K562 (cell line): ENCODE data around the gene TDG. TPM values are rescaled to one million over a fixed set of nuclear protein-coding genes. Genes with fewer than 3 reads are reported as not detected.

Source experiments
- AFF1 ChIP-seq, 2 experiments: fragments of 450-650 bp; IDR thresholded peaks; 2 replicates each; pipeline ENCODE4 v1.6.1; 2018; ENCODE audit warnings: mild to moderate bottlenecking in 2 of 2, low read depth in 1 of 2; ENCODE audit not compliant: partially characterized antibody in 2 of 2
- BCLAF1 ChIP-seq, 2 experiments: fragments of 450-650 bp in 1 of 2; IDR thresholded peaks; 2 replicates each; pipeline ENCODE4 v1.6.1; 2011 to 2017; ENCODE audit warnings: low read depth in 2 of 2, antibody characterized with exemption in 1 of 2, borderline replicate concordance in 1 of 2, low read length in 1 of 2, mild to moderate bottlenecking in 1 of 2, mixed read lengths in 1 of 2; ENCODE audit not compliant: control insufficient read depth in 1 of 2
- E2F1 ChIP-seq: sonication (generic); formaldehyde crosslinking; IDR thresholded peaks from 2 replicates; pipeline ENCODE4 v1.8.1; 2023; ENCODE audit warnings: mild to moderate bottlenecking, missing genetic modification reagents, moderate library complexity
- E2F3 ChIP-seq: fragments of 250-450 bp; sonication (Bioruptor Pico); IDR thresholded peaks from 2 replicates; pipeline ENCODE4 v1.4.0; 2020; ENCODE audit warnings: mild to moderate bottlenecking
- HLTF ChIP-seq: fragments of 450-650 bp; IDR thresholded peaks from 2 replicates; pipeline ENCODE4 v1.6.1; 2016
- HMG20A ChIP-seq: fragments of 450-650 bp; formaldehyde crosslinking; conservative IDR thresholded peaks from 2 replicates; pipeline ENCODE4 v1.4.0; 2020; ENCODE audit warnings: mild to moderate bottlenecking, mixed read lengths
- IRF2 ChIP-seq: sonication (generic); formaldehyde crosslinking; IDR thresholded peaks from 2 replicates; pipeline ENCODE4 v1.8.1; 2022; ENCODE audit warnings: mild to moderate bottlenecking, missing genetic modification reagents
- JUN ChIP-seq, 2 experiments: sonication (generic) in 1 of 2; formaldehyde crosslinking in 1 of 2; IDR thresholded peaks; 2 replicates each; pipeline versions ENCODE4 v1.6.1 to v1.8.0; 2012 to 2022; ENCODE audit warnings: borderline replicate concordance in 2 of 2, mild to moderate bottlenecking in 2 of 2, improper control_type of control experiment in 1 of 2, low read depth in 1 of 2, low read length in 1 of 2, missing genetic modification reagents in 1 of 2
- KLF16 ChIP-seq: IDR thresholded peaks from 2 replicates; pipeline ENCODE4 v1.6.1; 2016; ENCODE audit warnings: antibody characterized with exemption
- L3MBTL2 ChIP-seq: fragments of 450-650 bp; IDR thresholded peaks from 2 replicates; pipeline ENCODE4 v1.6.1; 2016; ENCODE audit warnings: mild to moderate bottlenecking, moderate library complexity
- PURB ChIP-seq: sonication (generic); formaldehyde crosslinking; IDR thresholded peaks from 2 replicates; pipeline ENCODE4 v1.9.0; 2021; ENCODE audit warnings: low read depth, mild to moderate bottlenecking, missing genetic modification reagents
- RFX5 ChIP-seq: IDR thresholded peaks from 2 replicates; pipeline ENCODE4 v1.6.1; 2011; ENCODE audit warnings: low read depth, mild to moderate bottlenecking, improper control_type of control experiment, low read length
- TAF15 ChIP-seq: fragments of 200-400 bp; formaldehyde crosslinking; IDR thresholded peaks from 2 replicates; pipeline ENCODE4 v1.6.1; 2017; ENCODE audit warnings: mild to moderate bottlenecking, low read depth, low read length, moderate library complexity
- WHSC1 ChIP-seq: IDR thresholded peaks from one replicate; pipeline ENCODE4 v1.6.1; 2012; ENCODE audit warnings: low read length, control low read depth, inconsistent platforms
- ZBTB9 ChIP-seq: fragments of 450-650 bp; formaldehyde crosslinking; IDR thresholded peaks from 2 replicates; pipeline ENCODE4 v1.4.0; 2020; ENCODE audit warnings: mild to moderate bottlenecking, moderate library complexity
- polyA plus RNA-seq, 8 experiments: library from polyadenylated mRNA; depleted of rRNA in 4 of 8; stranded (reverse) in 5 of 8; unstranded in 3 of 8; fragments of >200 nt; fragmentation: Nextera tagmentation in 2 of 8; fragmentation: Illumina TruSeq in 1 of 8; extraction: Ambion mirVana in 2 of 8; extraction: Trizol in 1 of 8; gene quantifications; 2 replicates each; pipeline versions ENCODE4 v1.2.1 to v1.2.3, GENCODE V29; 2011 to 2014; ENCODE audit warnings: inconsistent platforms in 1 of 8, missing spikeins in 1 of 8
- total RNA-seq, 7 experiments: library from RNA; depleted of rRNA in 6 of 7; stranded (reverse); fragments of >200 nt in 6 of 7; fragmentation: Illumina TruSeq in 2 of 7; extraction: Trizol in 2 of 7; gene quantifications; 2 replicates each; pipeline versions ENCODE4 v1.2.1 to v1.2.3, GENCODE V29; 2011 to 2021; ENCODE audit warnings: low replicate concordance in 1 of 7

TDG gene
- total and polyA plus RNA-seq, 9 of the 15 experiments (the other 6 are each of a cell fraction or from before 2014, with no cell fraction given): 37.6 to 77.2 (median 64.0) TPM

- TF ChIP-seq BCLAF1 (IDR thresholded peaks at IDR 0.05; ENCODE audit: borderline replicate concordance in 1 of 2, control insufficient read depth in 1 of 2, low read depth in 2 of 2, low read length in 1 of 2) (no peak), HMG20A (CRISPR knock-in tag) (no peak), AFF1 (IDR thresholded peaks at IDR 0.05; ENCODE audit: low read depth in 1 of 2, partially characterized antibody in 2 of 2) (peak; percentile 33 to 68), PURB (CRISPR knock-in tag) (no peak), HLTF (no peak), JUN (IDR thresholded peaks at IDR 0.05; ENCODE audit: borderline replicate concordance, low read depth, low read length) (no peak), JUN (CRISPR knock-in tag; IDR thresholded peaks at IDR 0.05; ENCODE audit: borderline replicate concordance) (no peak; the same call in 1 of the 2 replicates), E2F3 (CRISPR knock-in tag) (no peak), E2F1 (CRISPR knock-in tag) (peak; percentile 60; the same call in 1 of the 2 replicates), L3MBTL2 (peak; percentile 86), TAF15 (no peak), WHSC1 (no peak), ZBTB9 (CRISPR knock-in tag) (0 out of 2 replicates have a peak, but pooled peaks have one; percentile 67), KLF16 (no peak), RFX5 (no peak), IRF2 (CRISPR knock-in tag) (no peak)
Observed at GRCh38 chr12:103965590-103966504, at the start of gene TDG (continued).
